Esophagus (tissue), 2 donors: Measurements from ENCODE around the gene ADAMTS16. TPM values are rescaled to one million over a fixed set of nuclear protein-coding genes. Genes with fewer than 3 reads are reported as not detected.

Source experiments
- H3K27ac ChIP-seq, 2 donors: one replicate each; pipeline ENCODE4 v1.5.1; 2013; ENCODE audit warnings: low read depth in 2 of 2, mild to moderate bottlenecking in 2 of 2, inconsistent platforms in 1 of 2, low read length in 1 of 2, moderate library complexity in 1 of 2
- H3K27me3 ChIP-seq, 2 donors: one replicate each; pipeline ENCODE4 v1.6.1; 2013; ENCODE audit warnings: low read length in 2 of 2, control low read depth in 1 of 2, mild to moderate bottlenecking in 1 of 2; ENCODE audit not compliant: insufficient read depth in 2 of 2, control insufficient read depth in 1 of 2
- H3K36me3 ChIP-seq, 2 donors: one replicate each; pipeline ENCODE4 v1.6.1; 2013; ENCODE audit warnings: low read length in 1 of 2; ENCODE audit not compliant: control insufficient read depth in 2 of 2, insufficient read depth in 2 of 2
- H3K4me1 ChIP-seq, 2 donors: one replicate each; pipeline ENCODE4 v1.6.1; 2013; ENCODE audit warnings: low read length in 1 of 2; ENCODE audit not compliant: control insufficient read depth in 2 of 2, insufficient read depth in 2 of 2
- H3K4me3 ChIP-seq, 2 donors: one replicate each; pipeline ENCODE4 v1.5.1; 2013; ENCODE audit warnings: low read length in 2 of 2, mild to moderate bottlenecking in 2 of 2, low read depth in 1 of 2, moderate library complexity in 1 of 2
- H3K9me3 ChIP-seq, 2 donors: one replicate each; pipeline ENCODE4 v1.6.1; 2013; ENCODE audit warnings: mild to moderate bottlenecking in 2 of 2, low read depth in 1 of 2, low read length in 1 of 2, moderate library complexity in 1 of 2; ENCODE audit not compliant: control insufficient read depth in 2 of 2, insufficient read depth in 1 of 2
- WGBS, 2 donors: extraction: QIAGEN DNeasy Blood & Tissue Kit; methylation state at CpG; one replicate each; pipeline ENCODE4 v1.1.7; 2013; 5-methylcytosine and 5-hydroxymethylcytosine counted together
- polyA plus RNA-seq, 2 donors: library from polyadenylated mRNA; stranded (reverse); fragments of 200-250 nt; gene quantifications; one replicate each; pipeline ENCODE4 v1.2.3, GENCODE V29; 2013
- donor health status: healthy with polysubstance abuse.
- donor health status: Bipolar disorder and iron deficiency.

ADAMTS16 gene
- polyA plus RNA-seq, 2 donors: not detected

GRCh38 chr5:5240234-5240633, 100.1 kb downstream of the ADAMTS16 start:
- Histone ChIP-seq H3K9me3 (no peaks in the 10 kb centered on the region), H3K4me3 (no peak overlapping the region)
- WGBS, 2 donors: 89 to 90% methylated on average over 8 of the region's 8 CpGs

GRCh38 chr5:5242056-5242455, 101.9 kb downstream of the ADAMTS16 start:
- no peaks in the 10 kb centered on the region for H3K9me3 ChIP-seq
- no peaks in the 10 kb centered on the region for H3K27me3 ChIP-seq
- no peaks in the 10 kb centered on the region for H3K36me3 ChIP-seq
- H3K4me1 ChIP-seq: no peaks in the 10 kb centered on the region
- H3K27ac ChIP-seq: no peak overlapping the region
- WGBS, 2 donors: 73 to 76% methylated on average over 11 of the region's 11 CpGs
- H3K4me3 ChIP-seq: no peak overlapping the region

More at GRCh38 chr5:5240234-5240633, 100.1 kb downstream of the ADAMTS16 start:
- no peaks in the 10 kb centered on the region for H3K27me3 ChIP-seq
- no peaks in the 10 kb centered on the region for H3K36me3 ChIP-seq
- no peak overlapping the region for H3K27ac ChIP-seq
- H3K4me1 ChIP-seq: no peaks in the 10 kb centered on the region

- H3K36me3 ChIP-seq: no peaks in the 10 kb centered on the region
- no peak overlapping the region for H3K27ac ChIP-seq
- H3K9me3 ChIP-seq: peaks cover 0 to 3% of the 10 kb centered on the region in 2 donors
- H3K27me3 ChIP-seq: no peaks in the 10 kb centered on the region
- H3K4me1 ChIP-seq: no peaks in the 10 kb centered on the region
- WGBS, 2 donors: 92 to 94% methylated on average over 8 of the region's 8 CpGs
- no peak overlapping the region for H3K4me3 ChIP-seq
Observed at GRCh38 chr5:5246736-5247135, 106.6 kb downstream of the ADAMTS16 start.

GRCh38 chr5:5250758-5251157, 110.6 kb downstream of the ADAMTS16 start:
- Histone ChIP-seq H3K4me1 (no peaks in the 10 kb centered on the region), H3K27ac (no peak overlapping the region), H3K4me3 (no peak overlapping the region), H3K27me3 (no peaks in the 10 kb centered on the region), H3K9me3 (peaks cover 2 to 3% of the 10 kb centered on the region in 2 donors), H3K36me3 (no peaks in the 10 kb centered on the region)
- 82 to 84% methylated on average over 6 of the region's 6 CpGs for WGBS, 2 donors

- Histone ChIP-seq H3K36me3 (no peaks in the 10 kb centered on the region), H3K9me3 (peaks cover 2 to 3% of the 10 kb centered on the region in 2 donors), H3K27me3 (no peaks in the 10 kb centered on the region), H3K4me1 (no peaks in the 10 kb centered on the region), H3K4me3 (no peak overlapping the region), H3K27ac (no peak overlapping the region)
- WGBS, 2 donors: 83 to 88% methylated on average over 8 of the region's 8 CpGs
Observed at GRCh38 chr5:5252106-5252505, 112.0 kb downstream of the ADAMTS16 start.

GRCh38 chr5:5257353-5257752, 117.2 kb downstream of the ADAMTS16 start:
- Histone ChIP-seq H3K4me3 (no peak overlapping the region), H3K4me1 (no peaks in the 10 kb centered on the region), H3K27ac (no peak overlapping the region), H3K9me3 (peaks cover 0 to 2% of the 10 kb centered on the region in 2 donors), H3K36me3 (no peaks in the 10 kb centered on the region), H3K27me3 (no peaks in the 10 kb centered on the region)
- WGBS, 2 donors: 64 to 67% methylated on average over 5 of the region's 5 CpGs

- WGBS, 2 donors: 82 to 90% methylated on average over 1 of the region's 1 CpG
- Histone ChIP-seq H3K4me1 (no peaks in the 10 kb centered on the region), H3K27me3 (no peaks in the 10 kb centered on the region), H3K9me3 (peaks cover 0 to under 1% of the 10 kb centered on the region in 2 donors), H3K4me3 (no peak overlapping the region), H3K27ac (no peak overlapping the region), H3K36me3 (no peaks in the 10 kb centered on the region)
Observed at GRCh38 chr5:5258564-5258963, 118.4 kb downstream of the ADAMTS16 start.

- Histone ChIP-seq H3K9me3 (no peaks in the 10 kb centered on the region), H3K4me1 (no peaks in the 10 kb centered on the region), H3K27me3 (no peaks in the 10 kb centered on the region), H3K4me3 (no peak overlapping the region), H3K27ac (no peak overlapping the region), H3K36me3 (no peaks in the 10 kb centered on the region)
- 72 to 78% methylated on average over 3 of the region's 3 CpGs for whole genome bisulfite sequencing, 2 donors
Observed at GRCh38 chr5:5264727-5265126, 124.6 kb downstream of the ADAMTS16 start.

GRCh38 chr5:5266297-5266696, 126.2 kb downstream of the ADAMTS16 start:
- H3K4me3 ChIP-seq: no peak overlapping the region
- H3K4me1 ChIP-seq: peaks cover 0 to 4% of the 10 kb centered on the region in 2 donors
- no peak overlapping the region for H3K27ac ChIP-seq
- no peaks in the 10 kb centered on the region for H3K27me3 ChIP-seq
- H3K9me3 ChIP-seq: no peaks in the 10 kb centered on the region
- WGBS, 2 donors: 77 to 81% methylated on average over 6 of the region's 6 CpGs
- no peaks in the 10 kb centered on the region for H3K36me3 ChIP-seq

- H3K9me3 ChIP-seq: no peaks in the 10 kb centered on the region
- no peaks in the 10 kb centered on the region for H3K36me3 ChIP-seq
- H3K4me1 ChIP-seq: peaks cover 0 to 4% of the 10 kb centered on the region in 2 donors
- no peaks in the 10 kb centered on the region for H3K27me3 ChIP-seq
- 92 to 93% methylated on average over 9 of the region's 9 CpGs for WGBS, 2 donors
- H3K4me3 ChIP-seq: no peak overlapping the region
- H3K27ac ChIP-seq: no peak overlapping the region
Observed at GRCh38 chr5:5270161-5270560, 130.0 kb downstream of the ADAMTS16 start.
